Measurements from ENCODE around the gene DDA1.

DNA sequence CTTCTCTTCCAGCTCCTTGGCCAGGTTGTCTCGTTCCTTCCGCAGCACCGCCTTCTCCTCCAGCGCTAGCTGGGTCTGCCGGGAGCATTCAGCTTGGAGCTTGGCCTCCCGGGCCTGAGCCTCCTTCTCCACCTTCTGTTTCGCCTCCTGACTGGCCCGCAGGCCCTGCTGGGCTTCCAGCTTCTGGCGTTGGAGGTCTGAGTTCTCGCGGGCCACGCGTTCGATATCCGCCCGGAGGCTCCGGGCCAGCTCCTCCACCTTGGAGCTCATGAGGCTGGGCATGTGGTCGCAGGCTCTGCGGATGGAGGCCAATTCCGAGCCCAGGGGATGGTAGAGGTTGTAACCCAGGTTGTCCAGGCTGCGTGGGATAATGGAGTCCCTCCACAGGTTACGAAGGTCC is 56.0 kb downstream of the DDA1 start:
- TF ChIP-seq ZNF791 (tag by site-specific recombination; IDR thresholded peaks at IDR 0.05) (no peak), ZNF391 (tag by site-specific recombination; IDR thresholded peaks at IDR 0.05; ENCODE audit: borderline replicate concordance, low read depth) (no peak), ZNF274 (IDR thresholded peaks at IDR 0.05; ENCODE audit: low read length) (no peak), ZNF274 (tag by site-specific recombination; IDR thresholded peaks at IDR 0.05; ENCODE audit: borderline replicate concordance) (no peak), REST (tag by site-specific recombination; IDR thresholded peaks at IDR 0.05) (no peak), ELK4 (IDR thresholded peaks at IDR 0.05; ENCODE audit: borderline replicate concordance, low read depth, low read length) (no peak), ZSCAN23 (tag by site-specific recombination; IDR thresholded peaks at IDR 0.05) (no peak), ZNF133 (tag by site-specific recombination; IDR thresholded peaks at IDR 0.05) (no peak), ZBTB17 (tag by site-specific recombination; IDR thresholded peaks at IDR 0.05) (no peak), ZBTB1 (tag by site-specific recombination; IDR thresholded peaks at IDR 0.05) (no peak)
- TF ChIP-seq, protein P1, sequence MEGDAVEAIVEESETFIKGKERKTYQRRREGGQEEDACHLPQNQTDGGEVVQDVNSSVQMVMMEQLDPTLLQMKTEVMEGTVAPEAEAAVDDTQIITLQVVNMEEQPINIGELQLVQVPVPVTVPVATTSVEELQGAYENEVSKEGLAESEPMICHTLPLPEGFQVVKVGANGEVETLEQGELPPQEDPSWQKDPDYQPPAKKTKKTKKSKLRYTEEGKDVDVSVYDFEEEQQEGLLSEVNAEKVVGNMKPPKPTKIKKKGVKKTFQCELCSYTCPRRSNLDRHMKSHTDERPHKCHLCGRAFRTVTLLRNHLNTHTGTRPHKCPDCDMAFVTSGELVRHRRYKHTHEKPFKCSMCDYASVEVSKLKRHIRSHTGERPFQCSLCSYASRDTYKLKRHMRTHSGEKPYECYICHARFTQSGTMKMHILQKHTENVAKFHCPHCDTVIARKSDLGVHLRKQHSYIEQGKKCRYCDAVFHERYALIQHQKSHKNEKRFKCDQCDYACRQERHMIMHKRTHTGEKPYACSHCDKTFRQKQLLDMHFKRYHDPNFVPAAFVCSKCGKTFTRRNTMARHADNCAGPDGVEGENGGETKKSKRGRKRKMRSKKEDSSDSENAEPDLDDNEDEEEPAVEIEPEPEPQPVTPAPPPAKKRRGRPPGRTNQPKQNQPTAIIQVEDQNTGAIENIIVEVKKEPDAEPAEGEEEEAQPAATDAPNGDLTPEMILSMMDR (tag by site-specific recombination; IDR thresholded peaks at IDR 0.05), result no peak

Data from HEK293 (cell line).